GM18873 (cell line): ENCODE measurements around the gene FABP6.

Source experiments
- ATAC-seq: cut with Tn5 transposase; IDR thresholded peaks from one replicate; pipeline ENCODE4 v1.9.1; 2021; ENCODE audit warnings: mild to moderate bottlenecking, moderate library complexity, moderate number of reproducible peaks; ENCODE audit not compliant: unreplicated experiment, low FRiP score

The FABP6 gene

DNA sequence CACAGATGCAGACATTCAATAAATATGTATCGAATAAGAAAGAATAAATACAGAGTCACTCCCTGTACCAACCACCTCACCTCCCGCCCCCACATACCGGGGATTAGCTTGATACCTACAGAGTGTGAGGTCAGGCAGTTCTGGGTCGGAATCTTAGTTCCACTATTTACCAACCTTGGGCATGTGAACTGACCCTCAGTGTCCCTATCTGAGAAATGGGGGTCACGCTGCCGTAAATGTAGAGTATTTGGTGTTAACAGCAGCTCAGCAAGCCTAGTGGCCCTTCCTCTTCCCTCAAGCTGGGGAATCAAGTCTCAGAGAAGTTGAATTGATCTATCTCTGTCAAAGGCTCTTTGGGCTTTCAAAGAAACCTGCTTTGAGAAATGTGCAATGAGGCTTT, 57.6 kb downstream of the FABP6 start:
- no peak for ATAC-seq

DNA sequence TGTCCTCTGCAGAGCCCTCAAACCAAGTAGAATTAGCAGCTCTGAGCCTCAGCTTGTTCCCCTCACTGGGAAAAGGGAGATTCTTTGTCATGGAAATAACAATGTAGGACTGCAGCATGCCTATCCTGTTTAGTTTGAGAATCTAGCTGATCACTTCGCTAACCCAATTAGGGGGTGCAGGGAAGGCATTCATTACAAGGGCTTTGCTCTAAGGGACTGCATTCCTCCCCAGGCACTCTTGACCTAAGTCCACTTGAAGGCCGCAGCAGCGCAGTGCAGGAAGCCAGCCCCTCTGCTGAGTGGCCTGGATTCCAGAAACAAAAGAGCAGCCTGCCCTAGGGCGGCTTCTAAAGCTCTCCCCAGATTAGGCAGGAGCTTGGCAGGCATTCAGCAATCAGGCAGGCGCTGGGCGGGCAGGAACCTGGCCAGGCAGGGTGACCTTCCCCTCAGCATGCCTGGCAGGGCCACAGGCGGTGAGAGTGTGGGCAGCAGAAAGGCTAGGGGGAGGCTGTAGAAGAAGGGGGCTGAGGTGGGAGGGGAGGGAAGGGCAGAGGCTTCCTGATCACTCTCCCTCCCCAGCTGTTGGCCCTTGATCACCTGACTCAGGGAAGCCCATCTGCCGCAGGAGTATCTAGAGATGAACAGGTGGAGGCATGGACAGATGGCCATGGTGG, 58.2 kb downstream of the FABP6 start:
- ATAC-seq, result no peak
